ENCODE results near the gene SGPL1. TPM values are rescaled to one million over a fixed set of nuclear protein-coding genes. Genes with fewer than 3 reads are reported as not detected.

Gene SGPL1
- polyA plus RNA-seq, 1 donor (not counting 4 experiments of a cell fraction or from before 2014, with no cell fraction given) = 31.4 TPM

- Histone ChIP-seq H3K9me1 (ENCODE audit: control insufficient read depth, extremely low read depth, insufficient read depth, low read length) (no peaks in the 10 kb centered on the region), H3K27ac (ENCODE audit: control insufficient read depth, insufficient read depth, low read length) (no peak overlapping the region), H2AFZ (ENCODE audit: control insufficient read depth, low read length) (no peak overlapping the region), H4K20me1 (ENCODE audit: control insufficient read depth, extremely low read depth, insufficient read depth, low read length) (no peaks in the 10 kb centered on the region), H3K27me3 (ENCODE audit: control insufficient read depth, extremely low read depth, insufficient read depth, low read length) (no peaks in the 10 kb centered on the region), H3K4me3 (ENCODE audit: control insufficient read depth in 2 of 3, extremely low read depth in 1 of 3, insufficient read depth in 2 of 3, low read depth in 1 of 3, low read length in 3 of 3) (no peak overlapping the region), H3K4me1 (ENCODE audit: control insufficient read depth, extremely low read depth, insufficient read depth, low read length) (peaks cover 6% of the 10 kb centered on the region), H3K9me3 (ENCODE audit: control insufficient read depth, low read depth, low read length) (no peaks in the 10 kb centered on the region), H3K9ac (ENCODE audit: control insufficient read depth, extremely low read depth, insufficient read depth, low read length) (no peak overlapping the region), H3K36me3 (ENCODE audit: control insufficient read depth in 2 of 2, extremely low read depth in 1 of 2, insufficient read depth in 2 of 2, low read length in 2 of 2) (no peaks in the 10 kb centered on the region), H3K4me2 (ENCODE audit: control insufficient read depth, extremely low read depth, insufficient read depth, low read depth, low read length) (no peak overlapping the region), H3K79me2 (ENCODE audit: control insufficient read depth, insufficient read depth, low read length) (no peaks in the 10 kb centered on the region)
- dilution Hi-C loops (cut with MboI; ENCODE audit: extremely low pct_ligation_motif_present, low sequenced_read_pairs) = no loop called here
- FAIRE-seq (no peak), DNase-seq (ENCODE audit: low read depth, low spot score) (no peak)
- TF ChIP-seq EZH2 (IDR thresholded peaks at IDR 0.05; ENCODE audit: low read length) = no peak
- TF ChIP-seq CTCF (optimal IDR thresholded peaks at IDR 0.05 in 1 of 3, IDR thresholded peaks at IDR 0.05 in 1 of 3, conservative IDR thresholded peaks at IDR 0.05 in 1 of 3; ENCODE audit: extremely low read depth in 1 of 3, insufficient read depth in 2 of 3, low read length in 3 of 3) = no peak
These were observed 80.8 kb downstream of the SGPL1 start for GRCh38 chr10:70896551-70896950.

GRCh38 chr10:70898687-70899086 is 82.9 kb downstream of the SGPL1 start:
- H3K9ac ChIP-seq (ENCODE audit: control insufficient read depth, extremely low read depth, insufficient read depth, low read length) = no peak overlapping the region
- H3K27me3 ChIP-seq (ENCODE audit: control insufficient read depth, extremely low read depth, insufficient read depth, low read length) = no peaks in the 10 kb centered on the region
- H3K4me1 ChIP-seq (ENCODE audit: control insufficient read depth, extremely low read depth, insufficient read depth, low read length) = peaks cover 4% of the 10 kb centered on the region
- H3K4me2 ChIP-seq (ENCODE audit: control insufficient read depth, extremely low read depth, insufficient read depth, low read depth, low read length) = no peak overlapping the region
- H4K20me1 ChIP-seq (ENCODE audit: control insufficient read depth, extremely low read depth, insufficient read depth, low read length) = no peaks in the 10 kb centered on the region
- H2AFZ ChIP-seq (ENCODE audit: control insufficient read depth, low read length) = no peak overlapping the region
- TF ChIP-seq EZH2 (IDR thresholded peaks at IDR 0.05; ENCODE audit: low read length) (no peak), CTCF (optimal IDR thresholded peaks at IDR 0.05 in 1 of 3, IDR thresholded peaks at IDR 0.05 in 1 of 3, conservative IDR thresholded peaks at IDR 0.05 in 1 of 3; ENCODE audit: extremely low read depth in 1 of 3, insufficient read depth in 2 of 3, low read length in 3 of 3) (no peak)
- no peak overlapping the region for H3K27ac ChIP-seq (ENCODE audit: control insufficient read depth, insufficient read depth, low read length)
- no peaks in the 10 kb centered on the region for H3K9me1 ChIP-seq (ENCODE audit: control insufficient read depth, extremely low read depth, insufficient read depth, low read length)
- H3K36me3 ChIP-seq (ENCODE audit: control insufficient read depth in 2 of 2, extremely low read depth in 1 of 2, insufficient read depth in 2 of 2, low read length in 2 of 2) = no peaks in the 10 kb centered on the region
- H3K9me3 ChIP-seq (ENCODE audit: control insufficient read depth, low read depth, low read length) = no peaks in the 10 kb centered on the region
- FAIRE-seq (no peak), DNase-seq (ENCODE audit: low read depth, low spot score) (no peak)
- dilution Hi-C loops (cut with MboI; ENCODE audit: extremely low pct_ligation_motif_present, low sequenced_read_pairs) = no loop called here
- H3K4me3 ChIP-seq (ENCODE audit: control insufficient read depth in 2 of 3, extremely low read depth in 1 of 3, insufficient read depth in 2 of 3, low read depth in 1 of 3, low read length in 3 of 3) = no peak overlapping the region
- H3K79me2 ChIP-seq (ENCODE audit: control insufficient read depth, insufficient read depth, low read length) = no peaks in the 10 kb centered on the region
